T-helper 1 cell treated with Interleukin-12 subunit alpha and Interleukin-12 subunit beta and Interleukin-4 antibody, amounts not matched to agents 30 μg/mL and 1 μg/mL, for 36 hours (primary cell): ENCODE results near the gene TMEM212.

Source experiments
- H3K27ac Mint-ChIP-seq: one replicate; pipeline ENCODE4 v1.8.0; 2021; ENCODE audit warnings: mild to moderate bottlenecking, mixed read lengths
- H3K27me3 Mint-ChIP-seq: one replicate; pipeline ENCODE4 v1.8.0; 2021; ENCODE audit warnings: low read depth, mixed read lengths
- H3K36me3 Mint-ChIP-seq: one replicate; pipeline ENCODE4 v1.8.0; 2021; ENCODE audit warnings: low read depth, mixed read lengths
- H3K4me1 Mint-ChIP-seq: one replicate; pipeline ENCODE4 v1.8.0; 2021; ENCODE audit warnings: low read depth, mixed read lengths
- H3K4me3 Mint-ChIP-seq: one replicate; pipeline ENCODE4 v1.8.0; 2021; ENCODE audit warnings: mild to moderate bottlenecking, moderate library complexity, mixed read lengths
- H3K9me3 Mint-ChIP-seq: one replicate; pipeline ENCODE4 v1.8.0; 2021; ENCODE audit warnings: mixed read lengths

The TMEM212 gene

GRCh38 chr3:171822431-171823106 is 20.6 kb upstream of the TMEM212 start:
- Mint-ChIP-seq H3K4me1 (peaks cover 6% of the 10 kb centered on the region), H3K9me3 (no peaks in the 10 kb centered on the region), H3K27ac (no peak overlapping the region), H3K27me3 (peaks cover 18% of the 10 kb centered on the region), H3K4me3 (no peak overlapping the region), H3K36me3 (no peaks in the 10 kb centered on the region)

GRCh38 chr3:171824116-171824515 is 19.0 kb upstream of the TMEM212 start:
- Mint-ChIP-seq H3K36me3 (no peaks in the 10 kb centered on the region), H3K4me1 (peaks cover 9% of the 10 kb centered on the region), H3K4me3 (no peak overlapping the region), H3K9me3 (no peaks in the 10 kb centered on the region), H3K27me3 (peaks cover 26% of the 10 kb centered on the region), H3K27ac (no peak overlapping the region)

GRCh38 chr3:171824824-171825221 is 18.3 kb upstream of the TMEM212 start:
- Mint-ChIP-seq H3K4me3 (no peak overlapping the region), H3K36me3 (no peaks in the 10 kb centered on the region), H3K27me3 (peaks cover 28% of the 10 kb centered on the region), H3K4me1 (peaks cover 9% of the 10 kb centered on the region), H3K9me3 (no peaks in the 10 kb centered on the region), H3K27ac (no peak overlapping the region)

- Mint-ChIP-seq H3K27ac (no peak overlapping the region), H3K4me3 (no peak overlapping the region), H3K36me3 (no peaks in the 10 kb centered on the region), H3K27me3 (peaks cover 30% of the 10 kb centered on the region), H3K9me3 (no peaks in the 10 kb centered on the region), H3K4me1 (peaks cover 9% of the 10 kb centered on the region)
These were observed 17.8 kb upstream of the TMEM212 start for GRCh38 chr3:171825222-171825828.

- no peaks in the 10 kb centered on the region for H3K9me3 Mint-ChIP-seq
- H3K27me3 Mint-ChIP-seq: peaks cover 30% of the 10 kb centered on the region
- no peaks in the 10 kb centered on the region for H3K36me3 Mint-ChIP-seq
- H3K4me3 Mint-ChIP-seq: no peak overlapping the region
- H3K4me1 Mint-ChIP-seq: peaks cover 3% of the 10 kb centered on the region
- no peak overlapping the region for H3K27ac Mint-ChIP-seq
These were observed 15.8 kb upstream of the TMEM212 start for GRCh38 chr3:171827385-171827784.

GRCh38 chr3:171827836-171828458 is 15.2 kb upstream of the TMEM212 start:
- Mint-ChIP-seq H3K4me1 (peaks cover 3% of the 10 kb centered on the region), H3K27me3 (peaks cover 33% of the 10 kb centered on the region), H3K36me3 (no peaks in the 10 kb centered on the region), H3K4me3 (no peak overlapping the region), H3K9me3 (no peaks in the 10 kb centered on the region), H3K27ac (no peak overlapping the region)

GRCh38 chr3:171828902-171829770 is 14.0 kb upstream of the TMEM212 start:
- Mint-ChIP-seq H3K36me3 (no peaks in the 10 kb centered on the region), H3K4me1 (peaks cover 3% of the 10 kb centered on the region), H3K27me3 (peaks cover 34% of the 10 kb centered on the region), H3K4me3 (no peak overlapping the region), H3K9me3 (no peaks in the 10 kb centered on the region), H3K27ac (no peak overlapping the region)

- no peaks in the 10 kb centered on the region for H3K9me3 Mint-ChIP-seq
- no peak overlapping the region for H3K4me3 Mint-ChIP-seq
- no peaks in the 10 kb centered on the region for H3K36me3 Mint-ChIP-seq
- peaks cover 36% of the 10 kb centered on the region for H3K27me3 Mint-ChIP-seq
- no peak overlapping the region for H3K27ac Mint-ChIP-seq
- H3K4me1 Mint-ChIP-seq: peaks cover 3% of the 10 kb centered on the region
These were observed 13.2 kb upstream of the TMEM212 start for GRCh38 chr3:171829841-171830517.

GRCh38 chr3:171830518-171830875 is 12.7 kb upstream of the TMEM212 start:
- H3K27me3 Mint-ChIP-seq: peaks cover 36% of the 10 kb centered on the region

GRCh38 chr3:171831936-171832335 is 11.2 kb upstream of the TMEM212 start:
- H3K36me3 Mint-ChIP-seq: no peaks in the 10 kb centered on the region
- H3K9me3 Mint-ChIP-seq: no peaks in the 10 kb centered on the region
- H3K4me1 Mint-ChIP-seq: peaks cover 3% of the 10 kb centered on the region
- no peak overlapping the region for H3K27ac Mint-ChIP-seq
- H3K4me3 Mint-ChIP-seq: no peak overlapping the region
- peaks cover 42% of the 10 kb centered on the region for H3K27me3 Mint-ChIP-seq

More at GRCh38 chr3:171830518-171830875, 12.7 kb upstream of the TMEM212 start:
- Mint-ChIP-seq H3K4me1 (peaks cover 3% of the 10 kb centered on the region), H3K4me3 (no peak overlapping the region), H3K9me3 (no peaks in the 10 kb centered on the region), H3K36me3 (no peaks in the 10 kb centered on the region), H3K27ac (no peak overlapping the region)

- H3K9me3 Mint-ChIP-seq: no peaks in the 10 kb centered on the region
- no peak overlapping the region for H3K4me3 Mint-ChIP-seq
- H3K27me3 Mint-ChIP-seq: peaks cover 38% of the 10 kb centered on the region
- peaks cover 1% of the 10 kb centered on the region for H3K4me1 Mint-ChIP-seq
- no peaks in the 10 kb centered on the region for H3K36me3 Mint-ChIP-seq
- H3K27ac Mint-ChIP-seq: no peak overlapping the region
These were observed 10.2 kb upstream of the TMEM212 start for GRCh38 chr3:171832989-171833388.

- H3K4me3 Mint-ChIP-seq: no peak overlapping the region
These were observed 9.2 kb upstream of the TMEM212 start for GRCh38 chr3:171833789-171834460.

GRCh38 chr3:171834461-171834801 is 8.7 kb upstream of the TMEM212 start:
- Mint-ChIP-seq H3K4me3 (no peak overlapping the region), H3K27me3 (peaks cover 40% of the 10 kb centered on the region), H3K36me3 (no peaks in the 10 kb centered on the region), H3K4me1 (no peaks in the 10 kb centered on the region), H3K27ac (no peak overlapping the region), H3K9me3 (no peaks in the 10 kb centered on the region)

More at GRCh38 chr3:171833789-171834460, 9.2 kb upstream of the TMEM212 start:
- H3K36me3 Mint-ChIP-seq: no peaks in the 10 kb centered on the region
- no peak overlapping the region for H3K27ac Mint-ChIP-seq
- H3K4me1 Mint-ChIP-seq: no peaks in the 10 kb centered on the region
- H3K9me3 Mint-ChIP-seq: no peaks in the 10 kb centered on the region
- peaks cover 40% of the 10 kb centered on the region for H3K27me3 Mint-ChIP-seq

- Mint-ChIP-seq H3K4me1 (no peaks in the 10 kb centered on the region), H3K36me3 (no peaks in the 10 kb centered on the region), H3K9me3 (no peaks in the 10 kb centered on the region), H3K4me3 (no peak overlapping the region), H3K27ac (no peak overlapping the region), H3K27me3 (peaks cover 38% of the 10 kb centered on the region)
These were observed 8.0 kb upstream of the TMEM212 start for GRCh38 chr3:171835116-171835515.
